ENCODE data around the gene FBXO24. TPM values are rescaled to one million over a fixed set of nuclear protein-coding genes. Genes with fewer than 3 reads are reported as not detected.
A peak's percentile ranks its signal among the peaks of the same experiment; 100 is the strongest.

Gene FBXO24
- total and polyA plus RNA-seq, 11 donors = 0.11 to 0.75 (median 0.31) TPM; not detected in 4

DNA sequence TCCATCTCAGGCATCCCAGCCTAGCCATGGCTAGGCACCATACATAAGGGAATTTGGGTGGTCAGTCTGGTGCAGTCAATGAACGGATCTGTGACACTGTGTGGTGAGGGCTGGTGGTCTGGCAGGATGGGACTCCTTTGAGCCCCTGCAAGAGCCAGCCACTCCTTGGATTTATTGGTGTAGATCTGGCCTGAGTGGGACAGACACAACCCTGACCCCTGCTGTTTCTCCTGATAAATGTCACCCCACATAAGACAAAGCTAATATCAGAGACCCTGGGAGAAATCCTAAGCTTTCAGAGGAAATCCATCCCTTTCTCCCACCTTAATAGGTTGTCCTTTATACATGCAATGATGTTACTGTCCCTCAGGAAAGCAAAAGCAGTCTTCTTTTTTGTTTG is 2.3 kb downstream of the FBXO24 start:
- DNase-seq = no peak
- peaks cover 6 to 48% (median 27%) of the 10 kb centered on the region in 12 donors for H3K4me1 ChIP-seq
- H3K36me3 ChIP-seq = no peaks in the 10 kb centered on the region
- no peak overlapping the region for H3K27ac ChIP-seq
- no peak overlapping the region for H3K4me3 ChIP-seq
- H3K9me3 ChIP-seq = no peaks in the 10 kb centered on the region
- H3K27me3 ChIP-seq = no peaks in the 10 kb centered on the region
- WGBS, 4 donors = 67 to 86% (median 74%) methylated on average over 1 of the region's 1 CpG
- intact Hi-C loops (cut with DNase I) = loop anchor here in 3 of 10 donors (5.0 to 10.0 kb wide), 2 partner anchors 86 to 104 kb away; partner anchors contain the start of genes GNB2 (in 2 of the 3) and GIGYF1 (in 1 of the 3)
- no peak for ATAC-seq
- TF ChIP-seq POLR2A (IDR thresholded peaks at IDR 0.05) (no peak), CTCF (IDR thresholded peaks at IDR 0.05) (peak in 7 of 12 donors; percentile 13 to 41 (median 30))

DNA sequence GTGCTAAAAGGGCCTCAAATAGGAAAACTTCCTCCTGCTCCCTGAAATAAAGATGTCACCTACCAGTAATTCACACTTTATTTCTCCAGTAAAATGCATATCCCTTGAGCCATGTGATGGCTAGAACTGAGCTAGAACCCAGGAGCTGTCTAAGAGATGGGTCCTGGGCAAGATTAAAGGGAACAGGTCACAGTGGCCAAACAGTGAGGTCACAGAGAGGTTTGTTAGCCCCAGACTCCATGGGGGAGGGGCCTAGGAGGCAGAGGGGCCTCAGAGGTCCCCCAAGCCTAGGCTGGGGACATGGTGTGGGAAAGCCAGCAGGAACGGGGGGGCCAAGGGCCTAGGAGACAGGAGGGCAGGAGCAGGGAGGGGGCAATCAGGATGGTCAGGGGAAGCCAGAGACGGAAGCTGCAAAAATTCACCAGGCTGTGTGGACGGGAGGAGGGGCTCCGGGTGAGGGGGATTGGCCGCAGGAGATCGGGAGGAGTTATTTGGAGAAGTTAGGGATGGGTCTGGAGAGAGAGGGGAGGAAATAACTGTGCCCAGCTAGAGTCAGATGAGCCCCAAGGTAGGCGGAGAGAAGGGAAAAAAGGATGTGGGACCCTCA is 3.3 kb downstream of the FBXO24 start:
- H3K4me3 ChIP-seq = peak overlapping the region in 8 of 12 donors; percentile 26 to 54 (median 44)
- no peak for TF ChIP-seq CTCF (IDR thresholded peaks at IDR 0.05)
- TF ChIP-seq POLR2A (IDR thresholded peaks at IDR 0.05) = no peak
- H3K4me1 ChIP-seq = peaks cover 6 to 38% (median 18%) of the 10 kb centered on the region in 12 donors
- ATAC-seq (no peak), DNase-seq (peak in 1 of 5 donors; percentile 34)
- no peaks in the 10 kb centered on the region for H3K27me3 ChIP-seq
- intact Hi-C loops (cut with DNase I) = loop anchor here in 3 of 10 donors (5.0 to 10.0 kb wide), 2 partner anchors 85 to 103 kb away; partner anchors contain the start of genes GNB2 (in 2 of the 3) and GIGYF1 (in 1 of the 3)
- no peaks in the 10 kb centered on the region for H3K9me3 ChIP-seq
- H3K36me3 ChIP-seq = no peaks in the 10 kb centered on the region
- peak overlapping the region in 11 of 12 donors; percentile 23 to 80 (median 62) for H3K27ac ChIP-seq
- 40 to 64% (median 59%) methylated on average over 6 to 7 of the region's 7 CpGs for WGBS, 4 donors

DNA sequence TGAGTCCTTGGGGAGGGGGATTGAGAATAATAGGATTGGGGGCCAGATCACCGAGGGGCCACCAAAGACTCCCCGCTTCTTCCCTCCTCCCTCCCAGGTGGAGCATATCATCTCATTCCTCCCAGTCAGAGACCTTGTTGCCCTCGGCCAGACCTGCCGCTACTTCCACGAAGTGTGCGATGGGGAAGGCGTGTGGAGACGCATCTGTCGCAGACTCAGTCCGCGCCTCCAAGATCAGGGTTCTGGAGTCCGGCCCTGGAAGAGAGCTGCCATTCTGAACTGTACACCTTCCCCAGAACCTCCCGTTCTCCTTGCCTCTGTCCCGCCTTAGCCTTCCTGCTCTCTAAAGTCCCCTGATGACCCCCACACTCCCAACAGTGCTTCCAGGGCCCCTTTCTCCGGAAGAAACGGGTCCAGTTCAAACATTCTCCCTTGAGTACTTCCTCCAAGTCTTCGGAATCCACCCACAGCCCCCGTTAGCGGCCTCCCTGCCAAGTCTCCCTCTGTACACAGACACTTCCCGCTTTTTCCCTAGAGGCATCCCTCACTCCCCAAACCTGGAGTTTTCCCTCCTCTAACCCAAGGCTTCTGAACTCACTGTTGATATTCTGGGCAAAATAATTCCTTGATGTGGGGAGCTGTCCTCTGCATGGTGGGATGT is 4.1 kb downstream of the FBXO24 start:
- TF ChIP-seq CTCF (IDR thresholded peaks at IDR 0.05) = no peak
- TF ChIP-seq POLR2A (IDR thresholded peaks at IDR 0.05) = no peak
- peak in 4 of 5 donors; percentile 71 to 76 (median 75) for DNase-seq
- Histone ChIP-seq H3K4me3 (peak overlapping the region in 9 of 12 donors; percentile 15 to 54 (median 42)), H3K27ac (peak overlapping the region in 11 of 12 donors; percentile 23 to 80 (median 62)), H3K36me3 (no peaks in the 10 kb centered on the region), H3K27me3 (no peaks in the 10 kb centered on the region), H3K9me3 (no peaks in the 10 kb centered on the region), H3K4me1 (peaks cover under 1 to 30% (median 12%) of the 10 kb centered on the region in 12 donors)
- no peak for ATAC-seq
- intact Hi-C loops (cut with DNase I) = no loop called here
- 33 to 51% (median 47%) methylated on average over 20 of the region's 20 CpGs for WGBS, 4 donors

- no peak overlapping the region for H3K4me3 ChIP-seq
- DNase-seq (no peak), ATAC-seq (no peak)
- TF ChIP-seq POLR2A (IDR thresholded peaks at IDR 0.05) (no peak), CTCF (IDR thresholded peaks at IDR 0.05) (no peak)
- H3K36me3 ChIP-seq = no peaks in the 10 kb centered on the region
- intact Hi-C loops (cut with DNase I) = no loop called here
- peaks cover 0 to 27% (median 9%) of the 10 kb centered on the region in 12 donors for H3K4me1 ChIP-seq
- no peak overlapping the region for H3K27ac ChIP-seq
- H3K27me3 ChIP-seq = no peaks in the 10 kb centered on the region
- WGBS, 4 donors = 93 to 97% (median 96%) methylated on average over 17 of the region's 17 CpGs
- H3K9me3 ChIP-seq = no peaks in the 10 kb centered on the region
These were observed 5.5 kb downstream of the FBXO24 start for GRCh38 chr7:100591596-100591995.

All from heart left ventricle (tissue), 16 donors.